ENCODE measurements around the gene SGF29.
"Not testable (repeated sequence)": the region's sequence is repeated elsewhere in the genome, so short reads cannot be mapped to it uniquely, and the experiment has no call there.

SGF29 gene

DNA sequence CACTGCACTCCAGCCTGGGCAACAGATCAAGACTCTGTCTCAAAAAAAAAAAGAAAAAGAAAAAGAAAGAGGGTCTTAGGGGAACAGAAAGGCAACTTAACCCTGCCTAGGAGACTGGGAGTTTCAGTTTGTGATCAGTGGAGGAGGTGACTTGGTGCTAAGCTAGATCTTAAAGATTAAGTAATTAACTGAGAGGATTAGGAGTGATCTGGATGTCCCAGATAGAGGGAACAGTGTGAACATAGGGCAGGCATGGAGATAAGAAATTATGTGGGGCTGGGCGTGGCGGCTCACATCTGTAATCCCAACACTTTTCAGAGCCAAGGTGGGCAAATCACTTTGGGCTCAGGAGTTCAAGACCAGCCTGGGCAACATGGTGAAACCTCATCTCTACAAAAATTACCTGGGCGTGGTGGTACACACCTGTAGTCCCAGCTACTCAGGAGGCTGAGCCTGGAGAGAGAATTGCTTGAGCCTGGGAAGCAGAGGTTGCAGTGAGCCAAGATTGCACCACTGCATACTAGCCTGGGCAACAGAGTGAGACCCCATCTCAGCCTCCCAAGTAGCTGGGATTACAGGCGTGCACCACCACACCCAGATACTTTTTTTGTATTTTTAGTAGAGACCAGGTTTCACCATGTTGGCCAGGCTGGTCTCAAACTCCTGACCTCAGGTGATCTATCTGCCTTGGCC lies 12.7 kb downstream of the SGF29 start:
- DNase-seq (ENCODE audit: low spot score): not testable (repeated sequence)

DNA sequence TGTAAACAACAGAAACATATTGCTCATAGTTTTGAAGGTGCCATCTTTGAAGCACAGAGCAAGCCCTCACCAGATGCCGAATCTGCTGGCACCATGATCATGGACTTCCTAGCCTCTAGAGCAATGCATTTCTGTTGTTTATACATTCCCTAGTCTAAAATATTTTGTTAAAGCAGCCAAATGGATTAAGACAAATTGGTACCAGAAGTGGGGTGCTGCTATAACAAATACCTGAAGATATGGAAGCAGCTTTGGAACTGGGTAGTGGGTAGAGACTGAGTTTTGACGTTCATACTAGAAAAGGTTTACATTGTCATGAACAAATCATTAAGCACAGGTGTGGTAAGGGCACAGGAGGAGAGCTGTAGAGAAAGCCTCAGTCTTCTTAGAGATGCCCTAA lies 13.6 kb downstream of the SGF29 start:
- DNase-seq (ENCODE audit: low spot score): no peak

DNA sequence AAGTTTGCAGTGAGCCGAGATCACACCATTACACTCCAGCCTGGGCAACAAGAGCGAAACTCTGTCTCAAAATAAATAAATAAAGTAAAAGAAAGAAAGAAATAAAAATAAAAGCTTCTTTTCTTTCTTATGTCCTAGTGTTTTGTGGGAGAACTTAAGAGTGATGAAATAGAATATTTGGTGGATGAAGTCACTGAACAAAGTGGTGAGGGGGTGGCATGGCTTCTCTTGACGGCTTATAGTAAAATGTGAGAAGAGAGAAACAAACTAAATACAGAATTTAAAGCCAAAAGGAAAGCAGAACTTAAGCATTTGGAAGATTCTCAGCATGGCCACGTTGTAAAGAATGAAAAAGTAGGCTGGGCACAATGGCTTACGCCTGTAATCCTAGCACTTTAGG lies 15.3 kb downstream of the SGF29 start:
- DNase-seq (ENCODE audit: low spot score): no peak

DNA sequence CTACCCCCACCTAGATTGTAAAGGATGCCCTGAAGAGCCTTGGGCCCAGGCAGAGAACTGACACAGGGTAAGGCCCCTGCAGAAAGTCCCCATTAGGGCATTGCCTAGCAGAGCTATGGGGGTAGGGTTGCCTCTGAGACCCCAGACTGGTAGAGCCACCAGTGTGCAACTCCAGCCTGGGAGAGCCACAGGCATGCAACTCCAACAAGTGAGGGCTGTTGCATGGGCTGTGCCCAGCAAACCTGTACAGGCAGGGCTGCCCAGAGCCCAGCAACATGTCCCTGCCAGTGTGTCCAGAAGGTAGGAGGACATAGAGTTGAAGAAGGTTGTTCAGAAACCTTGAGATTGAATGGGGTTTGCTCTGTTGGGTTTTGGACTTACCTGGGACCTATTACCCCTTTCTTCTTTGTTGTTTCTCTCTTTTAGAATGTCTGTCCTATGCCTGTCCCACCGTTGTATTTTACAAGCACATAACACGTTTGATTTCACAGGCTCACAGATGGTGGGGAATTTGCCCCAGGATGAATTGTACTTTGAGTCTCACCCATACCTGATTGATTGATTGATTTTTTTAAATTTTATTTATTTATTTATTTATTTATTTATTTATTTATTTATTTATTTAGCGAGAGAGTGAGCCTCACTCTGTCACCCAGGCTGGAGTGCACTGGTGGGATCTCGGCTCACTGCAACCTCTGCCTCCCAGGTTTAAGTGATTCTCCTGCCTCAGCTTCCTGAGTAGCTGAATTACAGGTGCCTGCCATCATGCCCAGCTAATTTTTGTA lies 16.4 kb downstream of the SGF29 start:
- DNase-seq (ENCODE audit: low spot score): no peak

DNA sequence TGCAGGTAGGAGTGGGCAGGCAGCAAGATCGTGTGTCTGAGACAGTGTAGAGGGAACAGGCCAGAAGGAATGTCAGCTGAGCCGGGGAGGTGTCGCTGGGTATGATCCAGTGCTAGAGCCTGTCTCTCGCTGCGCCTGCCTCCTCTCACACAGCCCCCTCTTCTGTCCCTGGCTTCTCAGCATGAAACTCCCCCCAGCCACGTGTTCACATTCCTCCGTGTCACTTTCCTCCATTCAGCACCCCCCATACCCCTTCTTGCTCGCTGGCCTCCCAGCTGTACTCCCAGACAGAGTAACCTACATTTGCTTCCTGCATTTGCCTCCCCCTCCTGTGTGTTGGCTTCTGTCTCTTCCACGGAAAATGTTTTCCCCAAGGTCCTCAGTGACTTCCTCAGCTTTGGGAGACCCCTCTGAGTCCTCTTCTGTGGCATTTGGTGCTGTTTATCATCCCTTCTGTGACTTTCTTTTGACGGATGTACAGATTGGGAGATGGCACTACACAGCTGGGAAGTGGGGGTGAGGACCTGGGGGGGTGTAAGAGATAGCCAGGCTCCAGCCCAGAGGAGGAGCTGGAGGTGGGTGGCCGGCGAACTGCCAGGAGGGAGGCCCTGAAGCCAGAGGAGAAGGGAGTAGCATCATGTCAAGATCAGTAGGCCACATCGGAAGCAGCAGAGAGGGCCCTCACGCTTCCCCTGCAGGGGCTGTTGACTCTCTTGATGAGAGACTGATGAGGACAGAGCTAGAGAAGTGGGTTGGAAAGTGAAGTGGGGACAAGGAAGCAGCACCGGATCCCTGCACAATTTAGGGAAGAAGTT lies 19.2 kb downstream of the SGF29 start:
- DNase-seq (ENCODE audit: low spot score): no peak

DNA sequence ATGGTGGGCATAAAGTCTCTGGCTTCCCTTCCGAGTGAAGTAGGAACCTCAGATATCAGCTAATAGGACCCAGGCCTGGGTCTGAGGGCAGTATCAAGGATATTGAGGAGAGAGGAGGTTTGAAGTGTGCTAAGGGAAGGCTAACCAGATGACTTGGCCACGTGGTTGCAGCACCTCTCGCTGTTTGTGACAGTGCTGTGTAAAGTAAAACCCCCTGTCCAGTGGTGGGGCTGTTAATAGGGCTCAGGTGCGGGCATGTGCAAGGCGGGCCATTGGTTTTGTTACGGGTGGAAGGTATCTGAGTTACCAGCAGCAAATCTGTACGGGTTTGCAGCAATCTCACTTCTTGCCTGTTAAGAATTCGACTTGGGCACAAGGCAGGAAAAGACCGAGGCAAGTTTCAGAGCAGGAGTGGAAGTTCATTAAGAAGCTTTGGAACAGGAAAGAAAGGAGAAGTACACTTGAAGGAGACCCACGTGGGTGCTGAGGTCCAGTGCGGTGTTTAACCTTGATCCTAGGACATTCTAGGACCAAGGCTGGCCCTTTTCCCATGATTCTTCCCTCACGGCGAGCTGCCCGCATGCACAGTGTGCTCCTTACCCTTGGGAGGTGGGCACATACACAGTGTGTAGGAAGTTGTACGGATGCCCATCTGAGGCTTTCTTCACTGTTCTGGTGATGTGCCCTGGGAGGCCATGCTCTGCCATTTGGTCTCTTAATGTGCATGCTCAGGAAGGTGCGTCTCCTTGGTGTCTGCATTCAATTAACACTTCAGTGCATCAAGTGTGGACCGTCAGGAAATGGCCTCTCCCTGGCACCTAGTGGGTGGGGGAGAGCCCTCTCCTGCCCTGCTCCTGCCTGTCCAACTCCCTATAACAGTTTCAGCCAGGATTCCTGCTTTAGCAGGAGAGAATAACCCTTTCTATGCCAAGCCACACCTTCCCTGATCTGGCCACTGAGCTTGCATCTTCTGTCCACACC lies 20.3 kb downstream of the SGF29 start:
- DNase-seq (ENCODE audit: low spot score): no peak

DNA sequence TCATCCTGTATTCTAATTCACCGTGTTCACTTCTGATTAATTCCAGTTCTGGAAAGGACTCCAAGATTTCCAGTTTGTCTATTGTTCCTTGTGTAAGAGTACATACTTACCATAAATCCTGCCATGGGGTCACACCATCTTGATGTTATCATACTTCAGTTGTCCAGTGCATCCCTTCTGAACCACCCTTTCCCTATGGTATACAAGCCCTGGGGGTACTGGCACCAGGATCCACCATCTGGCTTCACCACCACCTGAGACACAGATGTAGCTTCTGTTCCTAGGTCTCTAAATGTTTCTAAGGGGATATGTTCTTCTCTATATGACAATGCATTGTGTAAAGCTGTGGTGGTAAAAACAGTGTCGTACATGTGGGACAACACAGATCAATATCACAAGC lies 21.2 kb downstream of the SGF29 start:
- no peak for DNase-seq (ENCODE audit: low spot score)

DNA sequence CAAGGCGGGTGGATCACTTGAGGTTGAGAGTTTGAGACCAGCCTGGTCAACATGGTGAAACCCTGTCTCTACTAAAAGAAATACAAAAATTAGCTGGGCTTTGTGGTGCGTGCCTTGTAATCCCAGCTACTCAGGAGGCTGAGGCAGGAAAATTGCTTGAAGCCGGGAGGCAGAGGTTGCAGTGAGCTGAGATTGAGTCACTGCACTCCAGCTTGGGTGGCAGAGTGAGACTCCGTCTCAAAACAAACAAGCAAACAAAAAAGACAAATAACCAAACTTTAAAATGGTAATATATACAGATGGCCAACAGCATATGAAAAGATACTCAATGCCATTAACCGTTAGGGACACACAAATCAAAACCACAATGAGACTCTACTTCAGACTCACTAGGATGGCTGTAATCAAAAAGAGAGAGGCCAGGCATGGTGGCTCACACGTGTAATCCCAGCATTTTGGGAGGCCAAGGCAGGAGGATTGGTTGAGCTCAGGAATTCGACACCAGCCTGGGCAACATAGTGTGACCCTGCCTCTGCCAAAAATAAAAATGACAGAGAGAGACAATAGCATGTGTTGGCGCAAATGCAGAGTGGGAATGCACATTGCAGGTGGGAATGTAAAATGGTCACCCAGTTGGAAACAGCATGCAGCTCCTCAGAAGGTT lies 21.9 kb downstream of the SGF29 start:
- DNase-seq (ENCODE audit: low spot score): no peak

DNA sequence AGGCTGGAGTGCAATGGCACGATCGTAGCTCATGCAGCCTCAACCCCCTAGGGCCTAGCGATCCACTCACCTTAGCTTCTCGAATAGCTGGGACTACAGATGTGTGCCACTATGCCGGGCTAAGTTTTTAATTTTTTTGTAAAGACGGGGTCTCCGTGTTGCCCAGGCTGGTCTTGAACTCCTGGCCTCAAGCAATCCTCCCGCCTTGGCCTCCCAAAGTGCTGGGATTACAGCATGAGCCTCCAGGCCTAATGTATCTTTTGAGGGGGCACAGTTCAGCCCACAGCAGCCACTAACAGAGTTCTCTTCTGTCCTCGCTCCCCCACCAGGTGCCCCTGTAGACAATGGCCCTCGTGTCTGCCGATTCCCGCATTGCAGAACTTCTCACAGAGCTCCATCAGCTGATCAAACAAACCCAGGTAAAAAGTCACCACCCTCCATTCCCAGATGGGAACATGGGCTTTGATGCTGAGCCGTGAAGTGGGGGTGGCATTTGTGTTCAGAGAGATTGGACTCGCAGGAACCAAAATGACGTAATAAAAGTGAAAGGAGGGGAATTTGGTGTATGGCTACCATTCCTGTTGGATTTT lies 27.1 kb downstream of the SGF29 start:
- DNase-seq (ENCODE audit: low spot score): no peak

DNA sequence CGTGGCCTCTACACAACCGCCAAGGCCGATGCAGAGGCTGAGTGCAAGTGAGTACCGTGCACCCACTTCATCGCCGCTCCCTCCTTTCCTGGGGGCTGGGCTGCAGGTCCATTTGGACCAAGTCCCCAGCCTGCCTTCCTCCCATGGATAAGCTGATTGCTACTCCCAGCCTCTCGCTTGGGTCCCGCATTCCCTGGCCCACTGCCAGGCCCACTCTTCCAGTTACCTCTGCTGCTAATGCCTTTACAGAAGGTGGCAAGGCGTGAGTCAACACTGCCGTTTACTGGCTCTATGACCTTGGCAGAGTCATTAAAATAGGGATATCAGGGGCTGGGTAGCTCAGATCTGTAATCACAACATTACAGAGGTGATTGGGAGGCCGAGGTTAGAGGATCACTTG lies 32.0 kb downstream of the SGF29 start:
- DNase-seq (ENCODE audit: low spot score): no peak

DNA sequence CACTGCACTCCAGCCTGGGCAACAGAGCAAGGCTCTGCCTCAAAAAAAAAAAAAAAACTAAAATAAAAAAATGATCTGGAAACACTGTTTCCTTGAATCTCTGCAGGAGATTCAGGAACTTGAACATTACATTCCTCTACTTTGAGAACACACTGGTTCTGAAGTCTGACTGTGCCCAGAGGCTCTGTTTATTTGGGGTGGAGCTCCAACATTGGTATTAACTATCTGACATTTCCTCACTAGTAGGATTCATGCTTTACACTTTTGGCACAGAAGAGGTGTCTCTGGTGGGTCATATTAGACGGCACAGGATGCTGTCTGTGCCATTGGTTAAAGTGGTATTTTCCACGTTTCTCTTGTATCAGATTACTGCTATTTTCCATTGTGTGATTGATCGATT lies 32.7 kb downstream of the SGF29 start:
- DNase-seq (ENCODE audit: low spot score): no peak

DNA sequence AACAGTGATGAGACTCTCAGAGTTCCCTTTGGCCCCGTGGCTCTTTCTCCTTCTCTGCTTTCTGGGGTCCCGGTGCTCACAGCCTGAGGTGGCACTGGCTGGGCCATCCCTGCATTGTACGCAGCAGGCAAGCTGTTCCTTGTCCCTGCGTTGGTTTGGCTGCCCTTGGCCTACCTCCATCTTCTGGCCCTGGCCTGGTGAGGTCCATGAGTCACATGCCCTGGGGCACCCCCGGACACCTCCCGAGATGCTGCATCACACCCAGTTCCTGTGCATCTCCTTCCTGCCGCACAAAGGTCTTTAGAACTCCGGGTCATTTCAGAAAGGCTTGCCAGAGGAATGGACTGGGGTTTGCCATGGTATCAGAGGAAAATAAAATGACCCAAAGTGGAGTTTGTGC lies 33.7 kb downstream of the SGF29 start:
- no peak for DNase-seq (ENCODE audit: low spot score)

DNA sequence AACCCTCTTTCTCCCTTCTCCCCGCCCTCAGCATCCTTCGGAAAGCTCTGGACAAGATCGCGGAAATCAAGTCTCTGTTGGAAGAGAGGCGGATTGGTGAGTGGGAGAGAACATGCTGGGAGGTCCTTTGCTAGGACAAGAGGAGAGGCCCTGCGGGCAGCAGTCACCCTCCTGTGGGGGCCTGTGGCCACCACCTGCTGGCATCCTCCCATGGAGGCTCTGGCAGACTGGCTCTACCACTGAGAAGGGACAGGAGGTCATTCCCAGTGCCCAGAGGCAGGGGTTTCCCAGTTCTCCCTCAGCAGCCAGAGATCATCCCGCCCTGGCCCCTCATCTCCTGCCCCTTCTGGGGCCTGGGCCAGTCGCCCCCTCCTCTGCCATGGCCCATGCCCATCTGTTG lies 35.3 kb downstream of the SGF29 start:
- no peak for DNase-seq (ENCODE audit: low spot score)

DNA sequence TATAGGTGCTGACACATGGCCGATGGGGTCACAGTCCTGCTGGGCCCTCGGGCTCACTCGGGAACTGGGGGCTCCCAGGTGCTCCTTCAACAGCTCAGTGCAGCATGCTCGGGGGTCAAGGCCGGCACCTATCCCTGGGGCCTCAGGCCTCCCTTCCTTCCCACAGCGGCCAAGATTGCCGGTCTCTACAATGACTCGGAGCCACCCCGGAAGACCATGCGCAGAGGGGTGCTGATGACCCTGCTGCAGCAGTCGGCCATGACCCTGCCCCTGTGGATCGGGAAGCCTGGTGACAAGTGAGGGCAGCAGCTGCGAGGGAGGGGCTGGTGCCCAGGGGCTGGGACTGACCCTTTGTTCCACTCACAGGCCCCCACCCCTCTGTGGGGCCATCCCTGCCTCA lies 36.2 kb downstream of the SGF29 start:
- DNase-seq (ENCODE audit: low spot score): no peak

DNA sequence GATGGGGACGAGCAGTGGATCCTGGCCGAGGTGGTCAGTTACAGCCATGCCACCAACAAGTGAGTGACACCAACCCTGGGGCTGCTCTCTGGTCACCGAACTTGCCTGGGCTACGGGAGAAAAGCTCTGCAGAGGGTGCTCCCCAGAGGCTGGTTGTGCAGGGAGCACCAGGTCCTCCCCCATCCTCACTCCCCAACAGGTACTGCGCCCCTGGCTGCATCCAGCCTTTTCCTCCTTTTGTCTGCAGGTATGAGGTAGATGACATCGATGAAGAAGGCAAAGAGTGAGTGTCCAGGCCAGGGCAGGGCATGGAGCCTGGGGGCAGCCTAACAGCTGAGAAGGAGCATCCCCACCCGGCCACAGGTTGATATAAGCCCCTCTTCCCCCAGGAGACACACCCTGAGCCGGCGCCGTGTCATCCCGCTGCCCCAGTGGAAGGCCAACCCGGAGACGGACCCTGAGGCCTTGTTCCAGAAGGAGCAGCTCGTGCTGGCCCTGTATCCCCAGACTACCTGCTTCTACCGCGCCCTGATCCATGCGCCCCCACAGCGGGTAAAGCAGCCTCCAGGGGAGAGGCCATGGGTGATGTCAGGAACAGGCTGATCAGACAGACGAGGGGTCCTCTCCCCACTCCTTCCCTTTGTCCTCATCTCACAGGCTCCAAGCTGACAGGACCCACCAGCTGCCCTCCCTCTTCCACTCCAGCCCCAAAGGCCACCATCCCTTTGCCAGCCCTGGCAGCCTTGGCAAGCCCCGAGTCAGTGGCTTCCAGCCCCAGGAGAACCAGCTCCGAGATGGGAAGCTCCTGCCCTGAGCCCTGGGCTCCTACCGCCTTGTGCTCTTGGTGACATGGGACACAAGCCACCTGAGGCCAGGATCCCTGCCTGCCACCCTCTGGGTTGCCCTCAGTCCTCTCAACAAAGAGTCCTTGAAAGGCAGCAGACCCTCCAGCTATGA lies 36.9 kb downstream of the SGF29 start:
- DNase-seq (ENCODE audit: low spot score): no peak

DNA sequence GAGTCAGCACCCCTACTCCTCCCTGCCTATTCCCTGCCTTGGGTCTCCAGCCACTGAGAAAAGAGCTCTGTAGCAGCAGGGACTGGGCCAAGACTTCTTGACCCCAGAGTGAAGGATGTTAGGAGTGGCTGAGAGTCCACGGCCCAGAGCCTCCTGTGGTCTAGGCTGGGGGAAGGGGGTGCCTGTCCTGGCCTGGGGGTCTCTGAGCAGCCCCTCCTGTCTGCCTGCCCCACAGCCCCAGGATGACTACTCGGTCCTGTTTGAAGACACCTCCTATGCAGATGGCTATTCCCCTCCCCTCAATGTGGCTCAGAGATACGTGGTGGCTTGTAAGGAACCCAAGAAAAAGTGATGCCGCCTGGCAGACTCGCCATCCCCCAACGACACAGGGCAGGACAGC lies 37.6 kb downstream of the SGF29 start:
- no peak for DNase-seq (ENCODE audit: low spot score)

DNA sequence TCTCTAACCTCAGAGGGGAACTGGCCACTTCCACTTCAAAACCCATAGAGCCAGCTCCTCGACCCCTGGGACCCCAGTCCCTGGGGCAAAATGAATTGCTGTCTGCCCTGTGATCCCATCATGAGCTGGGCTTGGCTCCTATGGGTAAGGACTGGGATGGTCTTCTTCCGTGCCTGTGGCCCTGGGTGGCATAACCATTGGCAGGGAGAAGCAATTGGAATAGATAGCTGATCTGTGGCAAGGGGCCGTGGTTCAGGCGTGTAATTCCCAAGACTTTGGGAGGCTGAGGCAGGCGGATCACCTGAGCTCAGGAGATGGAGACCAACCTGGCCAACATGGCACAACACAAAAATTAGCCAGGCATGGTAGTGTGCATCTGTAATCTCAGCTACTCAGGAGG lies 38.8 kb downstream of the SGF29 start:
- no peak for DNase-seq (ENCODE audit: low spot score)

DNA sequence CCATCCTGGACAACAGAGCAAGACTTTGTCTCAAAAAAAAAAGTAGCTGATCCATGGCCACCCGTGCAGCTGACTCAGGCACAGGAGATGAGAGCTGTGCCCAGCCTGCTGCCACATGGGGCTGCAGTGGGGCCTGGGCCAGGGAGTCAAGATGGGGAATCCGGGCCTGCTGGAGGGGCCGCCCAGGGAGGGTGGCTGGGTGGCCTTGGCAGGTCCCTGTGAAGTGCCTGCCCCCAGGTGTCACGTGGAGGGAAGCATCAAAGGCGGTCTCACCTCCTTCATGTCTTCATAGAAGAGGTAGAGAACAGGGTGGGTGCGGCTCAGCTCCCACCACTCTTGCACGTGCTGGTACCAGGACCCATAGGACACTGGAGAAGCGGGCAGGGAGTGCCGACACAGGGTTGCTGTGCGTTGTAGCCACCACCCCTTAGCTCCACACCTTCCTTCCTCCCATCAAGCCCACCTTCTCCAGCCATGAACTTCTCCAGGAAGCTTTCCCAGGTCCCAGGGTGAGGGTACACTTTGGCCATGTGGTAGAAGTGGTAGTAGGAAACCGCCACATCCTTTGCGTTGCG lies 39.3 kb downstream of the SGF29 start:
- no peak for DNase-seq (ENCODE audit: low spot score)

DNA sequence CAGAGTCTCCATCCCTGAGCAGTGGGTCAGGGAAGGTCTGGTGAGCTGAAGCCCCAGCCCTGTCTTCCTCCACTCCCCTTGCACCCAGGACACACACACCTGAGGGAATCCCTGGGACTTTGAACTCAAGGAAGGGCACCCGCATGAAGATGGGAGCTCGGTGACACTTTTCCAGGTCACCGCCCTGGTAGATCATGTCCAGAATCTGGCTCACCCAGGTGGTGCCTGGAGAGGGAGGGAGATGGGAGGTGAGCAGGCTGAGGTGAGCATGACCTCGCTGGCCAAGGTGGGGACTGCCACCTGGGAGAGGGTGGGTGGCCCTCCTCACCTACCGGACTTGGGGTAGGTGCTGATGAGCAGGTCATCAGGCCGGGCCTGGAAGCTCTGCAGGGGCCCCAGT lies 41.7 kb downstream of the SGF29 start:
- not testable (repeated sequence) for DNase-seq (ENCODE audit: low spot score)
